CD4-positive, alpha-beta T cell treated with Interleukin-4 for 1 hour (primary cell): ENCODE results near the gene ZNF280C.
A peak's percentile ranks its signal among the peaks of the same experiment; 100 is the strongest.
"Not testable (repeated sequence)": the region's sequence is repeated elsewhere in the genome, so short reads cannot be mapped to it uniquely, and the experiment has no call there.

Experiments
- DNase-seq, 2 donors: peaks; one replicate each; pipeline ENCODE4 v3.0.0-alpha.2; 2020 to 2022

Gene ZNF280C

DNA sequence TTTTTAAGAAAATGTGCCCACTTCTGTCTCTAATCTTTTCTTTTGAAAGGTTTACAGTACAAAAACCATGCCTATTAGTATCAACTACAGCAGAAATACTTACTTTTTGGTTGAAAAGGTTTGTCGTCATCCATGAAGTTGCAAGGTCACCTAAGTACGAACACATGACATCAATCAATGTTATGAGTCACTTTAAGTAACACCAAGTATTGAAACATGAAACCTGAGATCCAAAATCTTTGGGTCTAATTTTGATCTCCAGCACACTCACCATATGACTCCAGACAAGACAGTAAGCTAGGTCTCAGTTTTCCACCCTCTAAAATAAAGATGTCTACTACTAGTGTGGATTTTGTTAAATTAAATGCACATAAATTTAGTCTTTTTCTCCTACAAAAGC is 8.4 kb downstream of the ZNF280C start:
- no peak for DNase-seq

DNA sequence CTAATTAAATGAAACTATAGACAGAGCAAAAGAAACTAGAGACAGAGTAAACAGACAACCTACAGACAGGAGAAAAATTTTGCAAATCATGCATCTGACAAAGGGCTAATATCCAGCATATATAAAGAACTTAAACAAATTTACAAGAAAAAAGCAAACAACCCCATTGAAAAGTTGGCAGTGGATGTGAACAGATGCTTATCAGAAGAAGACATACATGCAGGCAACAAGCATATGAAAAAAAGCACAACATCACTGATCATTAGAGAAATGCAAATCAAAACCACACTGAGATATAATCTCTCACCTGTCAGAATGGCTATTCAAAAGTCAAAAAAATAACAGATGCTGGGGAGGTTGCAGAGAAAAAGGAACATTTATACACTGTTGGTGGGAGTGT is 14.8 kb downstream of the ZNF280C start:
- DNase-seq: no peak

DNA sequence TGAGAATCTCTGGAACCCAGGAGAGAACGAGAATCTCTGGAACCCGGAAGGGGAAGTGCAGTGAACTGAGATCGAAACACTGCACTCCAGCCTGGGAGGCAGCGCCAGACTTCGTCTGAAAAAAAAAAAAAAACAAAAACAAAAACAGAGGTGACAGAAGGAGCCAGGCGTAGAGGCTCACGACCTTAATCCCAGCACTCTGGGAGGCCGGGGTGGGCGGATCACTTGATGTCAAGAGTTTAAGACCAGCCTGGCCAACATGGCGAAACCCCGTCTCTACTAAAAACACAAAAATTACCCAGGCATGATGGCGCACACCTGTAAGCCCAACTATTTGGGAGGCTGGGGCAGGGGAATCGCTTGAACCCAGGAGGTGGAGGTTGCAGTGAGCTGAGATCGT is 17.0 kb downstream of the ZNF280C start:
- DNase-seq: no peak

DNA sequence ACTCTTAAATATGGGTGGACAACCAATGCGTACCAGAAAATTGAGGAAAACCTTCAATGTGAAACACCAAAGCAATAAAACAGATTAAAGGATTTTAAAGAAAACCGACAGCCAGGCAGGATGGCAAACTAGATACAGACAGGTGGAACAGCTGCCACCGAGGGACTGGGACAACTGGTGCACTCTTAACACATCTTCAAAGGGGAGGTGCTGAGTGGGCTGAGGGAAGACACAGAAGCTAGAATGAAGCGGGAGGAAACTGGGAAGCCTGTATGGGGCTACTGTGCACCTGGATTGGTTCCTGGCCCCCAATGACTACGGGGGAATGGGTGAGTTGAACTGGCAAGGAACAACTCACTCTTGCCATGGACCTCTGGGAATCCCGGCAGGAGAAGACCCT is 20.7 kb downstream of the ZNF280C start:
- no peak for DNase-seq

DNA sequence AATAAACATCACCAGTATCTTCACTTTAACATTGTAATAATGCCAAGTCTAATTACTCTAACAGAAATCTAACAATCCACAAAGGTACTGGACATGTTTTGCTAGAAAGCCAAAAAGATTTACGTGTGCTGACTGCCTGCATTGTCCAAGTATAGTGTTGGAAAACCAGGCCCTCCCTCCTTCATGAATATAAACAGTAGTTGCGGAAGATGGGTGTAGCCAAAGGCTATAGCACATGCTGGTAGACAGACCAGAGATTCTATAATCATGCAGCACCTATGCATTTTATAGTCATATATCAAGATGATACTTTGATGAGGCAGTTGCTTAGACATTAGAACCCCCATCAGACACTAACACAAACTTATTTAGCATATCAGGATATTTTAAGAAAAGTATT is 22.6 kb downstream of the ZNF280C start:
- no peak for DNase-seq

DNA sequence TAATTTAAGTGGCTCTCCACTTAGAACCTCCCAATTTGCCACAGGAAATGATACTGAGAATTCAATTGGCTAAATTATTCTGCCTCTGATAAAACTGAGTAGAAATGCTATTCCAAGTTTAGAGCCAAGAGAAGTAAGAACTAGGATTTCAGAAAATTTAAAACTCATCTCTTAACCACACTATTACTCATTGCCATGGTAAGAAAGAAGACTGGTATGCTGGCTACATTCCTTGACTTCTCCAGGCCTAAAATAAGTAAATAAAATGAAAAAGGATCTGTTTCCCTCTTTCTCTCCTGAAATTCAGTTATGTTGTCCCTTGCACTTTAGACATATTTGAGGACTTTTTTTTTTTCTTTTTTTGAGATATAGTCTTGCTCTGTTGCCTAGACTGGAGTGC is 23.3 kb downstream of the ZNF280C start:
- DNase-seq: no peak

DNA sequence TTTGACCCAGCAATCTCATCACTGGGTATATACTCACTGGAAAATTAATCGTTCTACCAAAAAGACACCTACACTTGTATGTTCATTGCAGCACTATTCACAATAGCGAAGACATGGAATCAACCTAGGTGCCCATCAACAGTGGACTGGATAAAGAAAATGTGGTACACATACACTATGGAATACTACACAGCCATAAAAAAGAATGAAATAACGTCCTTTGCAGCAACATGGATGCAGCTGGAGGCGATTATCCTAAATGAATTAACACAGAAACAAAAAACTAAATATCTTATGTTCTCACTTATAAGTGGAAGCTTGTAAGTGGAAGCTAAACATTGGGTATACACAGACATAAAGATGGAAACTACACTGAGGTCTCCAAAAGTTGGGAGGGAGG is 37.5 kb downstream of the ZNF280C start:
- not testable (repeated sequence) for DNase-seq

DNA sequence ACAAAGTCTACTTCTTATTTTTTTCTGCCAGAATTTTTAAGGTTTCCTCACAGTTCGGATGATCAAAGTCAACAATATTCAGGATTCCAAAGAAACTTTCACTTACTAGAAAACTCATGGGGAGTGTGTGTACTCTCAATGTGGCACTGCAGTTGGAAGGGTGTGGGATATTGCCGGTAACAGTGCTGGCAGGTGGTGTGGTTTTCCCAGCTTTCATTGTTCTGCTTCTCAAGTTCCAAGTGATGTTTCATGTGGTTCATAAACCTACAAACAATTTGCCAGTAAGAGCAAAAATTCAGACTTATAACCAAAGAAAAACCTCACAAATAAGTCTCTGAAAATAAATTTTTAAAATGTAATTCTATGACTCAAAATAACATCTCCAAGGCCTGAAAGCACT is 39.8 kb downstream of the ZNF280C start:
- no peak for DNase-seq

DNA sequence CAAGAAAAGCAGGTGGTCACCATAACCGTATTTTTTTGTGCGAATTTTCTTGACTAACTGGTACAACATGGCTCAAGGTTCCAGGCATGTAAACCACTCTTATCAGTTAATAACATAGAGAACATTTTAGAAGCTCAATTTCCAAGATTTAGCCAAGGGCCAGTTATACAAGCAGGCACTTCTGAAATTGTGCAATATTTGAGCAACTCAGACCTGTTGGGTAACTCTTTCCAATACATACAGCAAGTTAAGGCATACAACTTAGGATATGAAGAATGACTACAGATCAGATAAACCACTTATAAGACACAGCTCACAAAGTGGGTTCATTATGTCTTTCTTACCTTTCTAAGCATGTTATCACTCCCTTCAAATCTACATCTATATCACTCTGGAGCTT is 43.9 kb downstream of the ZNF280C start:
- no peak for DNase-seq

DNA sequence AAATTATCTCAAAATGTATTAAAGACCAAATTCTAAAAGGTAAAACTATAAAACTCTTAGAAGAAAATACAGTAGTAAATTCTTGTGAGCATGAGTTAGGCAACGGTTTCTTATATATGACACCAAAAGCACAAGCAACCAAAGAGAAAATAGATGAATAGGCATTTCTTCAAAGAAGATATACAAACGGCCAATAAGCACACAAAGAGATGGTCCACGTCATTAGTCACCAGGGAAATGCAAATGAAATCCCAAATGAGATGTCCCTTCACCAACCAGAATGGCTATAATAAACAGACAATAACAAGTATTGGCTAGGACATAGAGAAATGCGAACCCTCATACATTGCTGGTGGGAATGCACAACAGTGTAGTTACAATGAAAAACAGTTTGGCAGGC is 52.4 kb downstream of the ZNF280C start:
- DNase-seq: peak in 1 of 2 donors; percentile 20

DNA sequence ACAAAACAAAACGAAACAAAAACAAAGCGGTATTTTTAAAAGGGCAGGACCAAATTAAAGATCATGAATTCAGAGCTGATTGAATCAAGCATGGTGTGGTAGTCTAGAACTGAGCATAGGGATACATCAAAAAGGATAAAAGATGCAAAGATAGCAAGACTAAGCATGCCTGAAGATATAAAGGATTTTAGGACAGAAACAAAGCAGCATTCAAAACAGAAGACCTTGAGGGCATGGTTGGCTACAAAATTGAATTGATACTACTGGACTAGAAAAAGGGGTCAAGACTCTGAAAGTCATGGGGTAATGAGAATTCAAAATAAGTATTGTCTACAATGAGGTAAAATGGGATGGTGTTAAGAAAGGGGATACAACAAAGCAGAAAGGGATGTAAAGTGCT is 55.3 kb downstream of the ZNF280C start:
- DNase-seq: no peak

DNA sequence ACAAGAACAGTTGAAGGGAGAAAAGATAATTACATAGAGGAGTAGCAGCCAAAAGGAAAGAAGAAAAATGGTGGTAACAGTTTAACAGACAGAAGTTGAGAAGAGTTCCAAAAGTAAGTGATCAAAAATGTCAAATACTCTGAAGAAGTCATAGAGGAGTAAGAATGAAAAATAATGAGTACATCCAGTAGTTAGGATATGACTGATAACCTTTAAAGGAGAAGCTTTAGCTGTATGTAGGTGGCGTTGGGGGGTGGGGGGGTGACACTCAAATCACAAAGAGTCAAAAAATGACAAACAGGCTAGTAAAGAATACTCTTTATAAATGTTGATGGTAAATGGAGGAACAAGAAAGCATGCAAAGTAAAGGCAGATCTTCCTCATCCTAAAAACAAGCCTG is 56.3 kb downstream of the ZNF280C start:
- DNase-seq: no peak

DNA sequence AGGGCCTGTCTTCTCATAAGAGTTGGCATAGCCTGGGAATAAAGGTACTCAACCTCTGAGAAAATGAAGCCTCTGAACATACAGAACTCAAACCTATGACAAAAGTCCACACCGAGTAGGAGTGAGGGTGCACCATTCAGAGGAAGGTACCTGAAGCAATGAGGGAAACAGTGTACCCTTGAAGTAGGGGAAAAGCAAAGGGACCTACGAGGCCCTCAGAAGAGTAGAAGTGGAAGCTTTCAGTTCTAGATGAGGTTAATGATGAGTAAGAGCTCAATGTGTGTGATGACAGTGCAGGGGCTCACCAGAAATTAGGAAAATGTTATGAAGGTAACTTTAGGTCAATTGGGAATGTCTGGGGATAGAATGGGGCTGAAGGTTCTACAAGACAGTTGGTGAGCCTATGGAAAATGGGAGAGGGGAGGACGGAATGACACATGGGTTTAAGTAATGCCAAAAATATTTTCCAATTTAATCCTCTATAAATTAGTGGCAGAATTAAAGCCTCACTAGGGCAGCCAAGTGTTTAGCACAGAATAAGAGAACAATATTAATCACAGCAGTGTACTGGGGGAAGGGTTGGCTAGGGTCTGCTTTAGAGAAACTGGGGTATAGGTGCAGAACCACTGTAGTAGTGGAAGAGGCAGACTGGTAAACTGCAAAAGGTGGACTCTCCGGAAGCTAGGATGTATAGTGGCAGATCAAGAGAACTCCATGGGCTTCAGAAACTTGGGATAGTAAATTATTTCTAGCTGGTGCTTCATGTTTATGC is 57.1 kb downstream of the ZNF280C start:
- DNase-seq: no peak

DNA sequence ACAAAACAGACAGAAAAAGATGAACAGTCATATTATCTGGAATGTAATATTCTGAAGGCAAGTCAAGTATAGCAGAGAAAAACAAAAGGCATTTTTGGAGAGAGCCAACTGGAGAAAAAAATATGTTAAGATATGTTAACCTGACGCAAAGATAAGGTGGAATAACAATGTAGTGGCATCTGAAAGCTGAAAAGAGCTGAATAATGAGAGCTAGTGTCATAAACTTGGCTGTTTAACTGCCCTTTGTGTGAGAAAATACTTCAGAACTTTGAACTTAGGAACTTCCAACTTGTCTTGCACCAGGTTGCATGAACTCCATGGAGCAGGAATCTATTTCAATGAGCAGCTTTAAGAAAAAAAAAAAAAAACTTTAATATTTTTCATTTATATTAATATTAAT is 64.1 kb downstream of the ZNF280C start:
- DNase-seq: no peak

DNA sequence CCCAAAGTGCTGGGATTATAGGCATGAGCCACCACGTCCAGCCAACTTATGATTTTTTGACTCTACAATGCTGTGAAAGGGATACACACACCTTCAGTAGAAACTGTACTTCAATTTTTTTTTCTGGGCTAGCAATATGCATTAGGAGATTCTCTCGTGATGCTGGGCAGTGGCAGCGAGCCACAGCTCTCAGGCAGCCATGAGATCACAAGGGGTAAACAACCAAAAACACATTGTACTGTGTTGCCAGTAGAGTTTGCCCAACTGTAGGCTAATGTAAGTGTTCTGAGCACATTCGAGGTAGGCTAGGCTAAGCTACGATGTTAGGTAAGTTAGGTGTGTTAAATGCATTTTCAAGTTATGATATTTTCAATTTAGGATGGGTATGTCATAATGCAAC is 71.2 kb downstream of the ZNF280C start:
- no peak for DNase-seq

DNA sequence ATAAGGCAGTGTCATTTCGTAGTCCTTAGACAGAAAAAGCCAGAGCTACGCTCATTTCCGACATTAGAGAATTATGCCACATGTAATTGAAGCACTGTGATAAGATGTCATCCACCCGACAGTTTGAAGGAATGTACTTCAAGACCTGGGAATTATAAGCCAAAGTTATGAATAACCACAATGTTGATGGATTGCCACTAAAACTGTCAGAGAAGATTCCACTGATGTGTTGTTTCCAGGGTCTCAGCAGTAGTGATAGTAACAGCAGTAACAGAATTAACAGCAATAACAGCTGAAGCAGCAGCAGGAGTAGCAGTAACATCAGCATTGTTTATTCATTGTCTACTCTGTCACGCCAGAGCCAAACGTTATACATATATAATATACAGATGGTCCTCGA is 72.2 kb downstream of the ZNF280C start:
- DNase-seq: no peak

DNA sequence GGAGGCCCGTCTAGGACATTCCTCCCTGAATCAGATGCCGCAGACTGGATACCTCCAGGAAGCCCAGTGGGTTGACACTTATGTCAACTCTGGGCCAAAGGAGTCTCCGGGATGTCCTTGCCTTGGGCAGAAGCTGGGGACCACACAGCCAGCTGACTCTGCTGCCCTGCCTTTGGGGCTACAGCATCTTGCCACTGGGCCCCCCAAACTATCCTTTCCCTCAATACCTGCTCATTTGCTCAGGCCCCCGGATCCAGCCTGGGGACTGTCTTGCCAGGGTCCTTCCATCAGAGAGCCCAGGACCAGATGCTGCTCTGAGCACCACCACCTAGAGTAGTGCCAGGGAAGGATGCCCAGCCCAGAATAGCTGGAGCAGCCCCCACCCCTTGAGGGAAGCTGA is 77.9 kb downstream of the ZNF280C start:
- DNase-seq: no peak

DNA sequence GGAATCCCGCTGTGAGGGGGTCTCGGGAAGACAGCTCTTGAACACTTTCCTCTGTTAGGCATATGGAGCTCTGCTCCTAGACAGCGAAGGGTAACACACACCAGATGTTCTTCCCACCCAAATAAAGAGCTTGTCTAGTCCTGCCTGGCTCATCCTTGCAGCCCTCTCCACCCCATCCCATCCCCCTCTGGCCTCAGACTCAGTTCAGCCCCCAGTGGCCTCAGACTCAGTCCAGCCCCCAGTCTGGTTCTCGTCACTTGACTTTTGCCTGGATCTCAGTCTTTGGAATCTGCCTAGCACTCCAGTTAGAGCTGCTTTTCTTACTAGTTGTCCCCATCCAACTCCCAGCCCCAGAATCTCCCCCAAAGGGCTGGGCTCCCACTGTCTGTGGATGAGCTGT is 82.0 kb downstream of the ZNF280C start:
- no peak for DNase-seq

DNA sequence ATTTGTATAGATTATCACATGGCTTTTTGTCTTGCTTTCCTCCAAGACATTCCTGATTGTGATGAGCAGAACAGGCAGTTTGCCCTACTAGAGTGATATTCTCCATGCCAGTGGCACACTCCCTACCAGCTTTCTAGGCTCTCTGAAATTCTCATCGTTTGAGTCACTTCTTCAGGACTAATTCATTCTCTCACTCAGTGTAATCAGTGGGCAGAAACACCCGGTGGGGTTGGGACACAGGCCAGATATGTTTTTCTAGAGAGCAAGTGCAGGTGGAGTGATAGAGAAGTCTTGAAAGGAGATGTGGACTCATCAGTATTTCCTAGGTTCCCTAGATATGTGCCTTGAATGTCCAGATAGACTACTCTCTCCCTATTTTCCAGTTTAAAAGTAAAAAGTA is 83.8 kb downstream of the ZNF280C start:
- DNase-seq: no peak

DNA sequence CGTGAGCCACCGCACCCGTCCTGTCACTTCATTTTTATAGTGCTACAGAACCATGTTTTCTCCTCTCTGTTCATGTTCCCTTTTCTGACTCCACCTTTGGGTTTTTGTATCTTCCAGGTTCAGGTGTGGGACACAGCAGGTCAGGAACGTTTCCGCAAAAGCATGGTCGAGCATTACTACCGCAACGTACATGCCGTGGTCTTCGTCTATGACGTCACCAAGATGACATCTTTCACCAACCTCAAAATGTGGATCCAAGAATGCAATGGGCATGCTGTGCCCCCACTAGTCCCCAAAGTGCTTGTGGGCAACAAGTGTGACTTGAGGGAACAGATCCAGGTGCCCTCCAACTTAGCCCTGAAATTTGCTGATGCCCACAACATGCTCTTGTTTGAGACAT is 84.5 kb downstream of the ZNF280C start:
- DNase-seq: no peak

DNA sequence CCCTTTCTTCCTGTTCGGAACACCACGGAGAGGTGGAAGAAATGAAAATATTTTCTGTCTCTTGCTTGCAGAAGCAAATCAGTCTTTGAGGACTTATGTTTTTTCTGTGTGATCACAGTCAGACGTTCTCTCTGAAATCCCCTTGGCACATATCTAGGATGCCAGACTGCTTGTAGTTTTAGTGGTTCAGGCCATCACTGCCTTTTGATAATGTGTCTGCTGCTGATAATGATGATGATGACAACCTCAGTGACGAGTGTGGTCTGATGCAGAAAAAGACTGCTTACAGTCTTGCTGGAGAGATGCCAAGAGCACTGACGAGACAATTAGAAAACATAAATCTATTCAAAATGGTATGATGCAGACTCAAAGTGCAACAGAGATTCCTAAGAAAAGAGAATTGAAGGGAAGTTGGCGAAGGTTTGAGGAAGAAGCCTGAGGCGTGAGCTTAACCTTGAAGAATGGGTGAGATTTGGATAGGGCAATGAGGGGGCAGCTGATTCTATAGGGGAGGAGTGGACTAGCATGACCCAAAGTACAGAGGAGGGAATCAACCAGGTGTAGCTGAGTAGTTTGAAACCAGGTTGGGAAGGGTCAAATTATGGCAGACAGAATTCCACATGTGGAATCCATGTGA is 89.0 kb downstream of the ZNF280C start:
- peak in 1 of 2 donors; percentile 29 for DNase-seq

DNA sequence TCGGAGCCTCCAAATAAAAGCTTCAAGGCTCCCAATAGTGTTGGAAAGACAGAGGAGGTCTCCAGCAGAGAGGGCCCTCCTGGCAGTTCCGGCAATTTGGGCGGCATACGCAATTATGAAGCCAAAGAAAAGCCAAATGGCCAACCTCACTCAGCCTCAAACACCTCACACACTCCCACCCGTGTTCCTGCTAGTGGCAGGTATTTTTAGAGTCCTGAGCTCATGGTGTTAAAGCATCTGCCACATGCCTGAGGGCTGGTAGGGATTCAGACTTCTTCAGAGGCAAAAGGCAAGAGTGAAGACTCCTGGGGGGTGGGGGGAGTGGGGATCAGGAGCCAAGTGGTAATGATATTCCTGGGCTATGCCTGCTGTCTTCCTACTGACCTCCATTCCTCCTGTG is 89.5 kb downstream of the ZNF280C start:
- no peak for DNase-seq

DNA sequence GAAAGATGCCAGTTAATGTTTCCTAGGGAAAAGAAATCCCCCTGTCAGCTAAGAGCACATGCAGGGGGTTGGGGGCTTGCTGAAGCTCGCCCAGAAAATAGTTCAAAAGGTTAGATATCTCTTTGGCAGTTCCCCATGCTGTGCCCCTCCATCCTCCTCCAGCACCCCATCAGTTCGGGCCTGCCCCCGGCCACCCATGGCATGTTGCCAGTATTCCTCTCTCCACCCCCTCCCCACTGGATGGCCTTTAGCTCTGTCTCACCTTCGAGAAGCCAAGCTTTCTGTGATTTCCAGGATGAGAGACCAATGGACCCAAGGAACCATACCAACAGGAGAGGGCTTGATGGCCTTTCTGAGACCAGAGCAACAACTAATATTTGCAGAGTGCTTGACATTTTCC is 91.8 kb downstream of the ZNF280C start:
- DNase-seq: no peak

DNA sequence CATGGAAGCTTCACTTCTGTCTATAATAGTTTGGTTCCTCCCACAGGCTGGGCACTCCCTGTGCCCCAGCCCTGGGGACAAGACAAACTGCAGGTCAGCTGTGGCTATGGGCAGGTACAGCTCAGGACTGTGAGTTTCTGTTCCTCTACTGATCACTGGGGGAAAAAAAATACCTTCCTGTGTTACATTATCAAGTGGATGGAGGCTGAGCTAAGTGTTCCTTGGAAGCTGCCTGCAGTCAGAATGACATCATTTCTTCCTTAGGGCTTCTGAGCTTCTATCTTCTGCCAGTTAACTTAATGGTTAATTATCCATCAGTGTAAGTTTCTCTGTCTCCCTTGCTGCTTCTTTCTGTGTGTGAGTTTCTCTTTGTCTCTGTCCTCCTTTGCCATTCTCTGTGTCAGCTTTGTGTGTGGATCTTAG is 92.3 kb downstream of the ZNF280C start:
- peak in 1 of 2 donors; percentile 21 for DNase-seq

DNA sequence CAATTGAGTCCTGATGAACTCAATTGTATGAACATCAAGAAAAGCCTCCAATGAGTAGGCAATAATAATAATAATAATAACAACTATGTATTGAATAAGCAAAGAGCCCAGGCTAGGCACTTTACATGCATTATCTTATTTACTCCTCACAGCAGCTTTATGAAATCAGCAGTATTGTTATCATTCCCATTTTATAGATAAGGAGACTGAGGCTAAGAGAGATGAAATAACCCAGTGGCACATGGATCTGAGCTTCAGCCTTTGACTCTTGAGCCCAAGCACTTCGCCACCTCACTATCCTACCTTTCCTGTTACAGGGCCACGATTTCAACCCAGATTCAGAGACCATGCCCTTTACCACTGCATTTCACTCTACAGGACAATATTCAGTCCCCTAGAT is 93.8 kb downstream of the ZNF280C start:
- no peak for DNase-seq
